T1000 (cell line): ENCODE data around the gene RUSC1.

Experiments
- DNase-seq: peaks from one replicate; lab custom pipeline; 2025; ENCODE audit warnings: mixed read lengths; lab: John Stamatoyannopoulos, UW

RUSC1 gene

GRCh38 chr1:155295942-155296267 is 24.8 kb upstream of the RUSC1 start:
- no peak for DNase-seq

GRCh38 chr1:155296661-155297060 is 24.0 kb upstream of the RUSC1 start:
- no peak for DNase-seq

GRCh38 chr1:155297384-155297783 is 23.3 kb upstream of the RUSC1 start:
- DNase-seq, result no peak

GRCh38 chr1:155300024-155300423 is 20.7 kb upstream of the RUSC1 start:
- DNase-seq, result no peak

GRCh38 chr1:155300553-155301329 is 20.0 kb upstream of the RUSC1 start:
- DNase-seq, result no peak

GRCh38 chr1:155301342-155301841 is 19.3 kb upstream of the RUSC1 start, which contains the start of gene PKLR:
Gene PKLR, minus strand, starts transcription at chr1:155301438. Its CDS starts 43 bp downstream, at chr1:155301395.
- DNase-seq, result no peak

- DNase-seq, result no peak
These were observed 16.1 kb upstream of the RUSC1 start for GRCh38 chr1:155304558-155305063.

- DNase-seq, result no peak
These were observed 14.8 kb upstream of the RUSC1 start for GRCh38 chr1:155305881-155306391.

GRCh38 chr1:155307247-155307740 is 13.4 kb upstream of the RUSC1 start:
- DNase-seq, result no peak

GRCh38 chr1:155308493-155309422 is 11.9 kb upstream of the RUSC1 start, which contains the start of gene FDPS:
Gene FDPS, plus strand, starts transcription at chr1:155308866. Its CDS starts 924 bp downstream, at chr1:155309790.
- DNase-seq, result peak; percentile 94

GRCh38 chr1:155309423-155310021 is 11.2 kb upstream of the RUSC1 start:
- no peak for DNase-seq

- DNase-seq, result no peak
These were observed 7.4 kb upstream of the RUSC1 start for GRCh38 chr1:155313261-155313660.

GRCh38 chr1:155316922-155317321 is 3.8 kb upstream of the RUSC1 start:
- no peak for DNase-seq

- no peak for DNase-seq
These were observed 2.6 kb upstream of the RUSC1 start for GRCh38 chr1:155318082-155318481.

GRCh38 chr1:155319536-155319935 is 1.2 kb upstream of the RUSC1 start:
- no peak for DNase-seq

- DNase-seq, result no peak
These were observed 442 bp upstream of the RUSC1 start for GRCh38 chr1:155320252-155320651.

GRCh38 chr1:155321639-155322503 is 1.2 kb downstream of the RUSC1 start:
- no peak for DNase-seq

- DNase-seq, result no peak
These were observed 1.9 kb downstream of the RUSC1 start for GRCh38 chr1:155322571-155322952.

GRCh38 chr1:155322953-155323728 is 2.4 kb downstream of the RUSC1 start:
- DNase-seq, result peak; percentile 90

GRCh38 chr1:155323729-155324036 is 3.0 kb downstream of the RUSC1 start:
- peak; percentile 68 for DNase-seq
